GM12875 (cell line): ENCODE measurements around the gene POLR2M.

ENCODE experiments used
- H3K4me3 ChIP-seq: one replicate; pipeline ENCODE4 v1.5.1; 2011; ENCODE audit warnings: low read depth, low read length, control low read depth
- TF ChIP-seq, protein P1 (sequence below): IDR thresholded peaks from 2 replicates; pipeline ENCODE4 v1.5.1; 2011; ENCODE audit warnings: low read depth, mild to moderate bottlenecking, control low read depth, inconsistent platforms, low read length, moderate library complexity, borderline replicate concordance; ENCODE audit not compliant: insufficient read depth

The POLR2M gene

DNA sequence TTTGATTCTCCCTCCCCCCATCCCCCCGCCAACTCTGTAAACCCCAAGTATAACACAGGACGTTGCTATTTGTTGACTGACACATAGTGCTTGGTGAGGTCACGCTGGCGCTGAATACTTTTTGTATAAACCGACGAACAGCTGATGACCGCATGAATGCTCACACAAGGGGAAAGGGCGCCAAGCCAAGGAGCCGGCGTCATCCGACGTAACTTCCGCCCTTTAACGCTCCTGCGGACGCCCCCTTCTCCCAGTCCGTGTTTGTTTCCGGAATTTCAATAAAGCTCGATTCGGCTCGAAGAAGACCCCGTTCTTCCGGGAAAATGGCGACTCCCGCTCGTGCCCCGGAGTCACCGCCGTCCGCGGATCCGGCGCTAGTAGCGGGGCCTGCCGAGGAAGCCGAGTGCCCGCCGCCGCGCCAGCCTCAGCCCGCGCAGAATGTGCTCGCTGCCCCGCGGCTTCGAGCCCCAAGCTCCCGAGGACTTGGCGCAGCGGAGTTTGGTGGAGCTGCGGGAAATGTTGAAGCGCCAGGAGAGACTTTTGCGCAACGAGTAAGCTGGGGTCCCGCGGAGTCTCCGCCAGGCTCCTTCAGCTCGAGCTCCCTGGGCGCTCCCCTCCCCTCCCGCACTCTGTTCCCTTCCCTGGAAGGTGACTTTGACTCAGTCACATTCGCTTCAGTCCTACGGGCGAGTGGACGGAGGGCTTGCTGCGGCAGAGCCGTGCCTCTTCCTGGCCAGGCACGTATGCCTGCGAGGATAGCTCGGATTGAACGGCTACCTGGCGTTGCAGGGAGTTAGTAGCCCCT is at the start of gene POLR2M:
Gene POLR2M, plus strand, starts transcription at position 310 of the 805 bp plus-strand sequence. Its CDS starts 129 bp downstream, at position 439.
- TF ChIP-seq, protein P1, sequence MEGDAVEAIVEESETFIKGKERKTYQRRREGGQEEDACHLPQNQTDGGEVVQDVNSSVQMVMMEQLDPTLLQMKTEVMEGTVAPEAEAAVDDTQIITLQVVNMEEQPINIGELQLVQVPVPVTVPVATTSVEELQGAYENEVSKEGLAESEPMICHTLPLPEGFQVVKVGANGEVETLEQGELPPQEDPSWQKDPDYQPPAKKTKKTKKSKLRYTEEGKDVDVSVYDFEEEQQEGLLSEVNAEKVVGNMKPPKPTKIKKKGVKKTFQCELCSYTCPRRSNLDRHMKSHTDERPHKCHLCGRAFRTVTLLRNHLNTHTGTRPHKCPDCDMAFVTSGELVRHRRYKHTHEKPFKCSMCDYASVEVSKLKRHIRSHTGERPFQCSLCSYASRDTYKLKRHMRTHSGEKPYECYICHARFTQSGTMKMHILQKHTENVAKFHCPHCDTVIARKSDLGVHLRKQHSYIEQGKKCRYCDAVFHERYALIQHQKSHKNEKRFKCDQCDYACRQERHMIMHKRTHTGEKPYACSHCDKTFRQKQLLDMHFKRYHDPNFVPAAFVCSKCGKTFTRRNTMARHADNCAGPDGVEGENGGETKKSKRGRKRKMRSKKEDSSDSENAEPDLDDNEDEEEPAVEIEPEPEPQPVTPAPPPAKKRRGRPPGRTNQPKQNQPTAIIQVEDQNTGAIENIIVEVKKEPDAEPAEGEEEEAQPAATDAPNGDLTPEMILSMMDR = no peak
- peak within 1 kb of the TSS; percentile 84 for H3K4me3 ChIP-seq

DNA sequence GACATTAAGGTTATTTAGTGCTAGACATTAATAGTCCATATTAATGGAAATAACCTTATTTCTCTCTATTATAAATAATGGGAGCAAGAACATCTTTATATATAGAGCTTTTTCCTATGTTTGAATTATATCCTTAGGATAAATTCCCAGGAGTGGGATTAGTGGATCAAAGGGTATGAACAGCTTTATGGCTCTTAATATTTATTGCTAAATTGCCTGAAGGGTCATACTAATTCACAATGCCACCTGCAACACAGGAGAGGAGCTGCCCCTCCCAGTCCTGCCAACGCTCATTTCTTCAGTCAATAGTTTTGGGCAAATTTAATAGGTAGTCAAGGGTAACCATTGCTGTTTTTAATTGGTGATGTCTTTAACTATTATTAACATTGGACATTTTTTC is 48.9 kb upstream of the POLR2M start:
- H3K4me3 ChIP-seq = no peak overlapping the region
- TF ChIP-seq, protein P1 = no peak

DNA sequence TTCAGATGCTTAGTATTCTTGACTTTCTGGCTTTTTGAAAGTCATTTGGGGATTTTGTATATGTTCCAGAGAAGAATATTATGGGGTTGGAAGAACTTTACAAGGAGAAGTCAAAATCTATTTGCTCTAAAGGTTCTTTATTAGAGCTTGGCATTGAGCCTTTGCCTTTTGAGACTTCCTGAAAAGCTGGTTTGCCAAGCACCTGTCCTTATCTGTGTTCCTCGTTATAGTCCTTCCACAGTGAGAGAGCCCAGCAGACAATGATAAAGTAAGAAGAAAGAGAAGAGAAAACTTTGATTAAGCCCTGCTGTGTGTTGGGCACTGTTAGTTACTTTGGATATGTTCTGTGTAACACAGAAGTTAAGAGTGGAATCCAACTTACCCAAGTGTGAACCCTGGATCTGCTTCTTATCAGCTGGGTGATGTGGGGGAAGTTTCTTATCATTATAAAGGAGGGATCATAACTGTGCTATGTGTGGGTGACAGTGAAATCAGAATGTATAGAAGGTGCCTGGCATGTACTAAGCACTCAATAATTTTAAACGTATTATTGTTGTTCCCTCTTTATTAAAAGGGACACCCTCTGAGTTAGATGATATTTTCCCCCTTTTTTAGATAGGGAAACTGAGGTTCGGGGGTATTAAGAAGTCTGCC is 44.3 kb upstream of the POLR2M start:
- no peak overlapping the region for H3K4me3 ChIP-seq
- TF ChIP-seq, protein P1 = no peak

DNA sequence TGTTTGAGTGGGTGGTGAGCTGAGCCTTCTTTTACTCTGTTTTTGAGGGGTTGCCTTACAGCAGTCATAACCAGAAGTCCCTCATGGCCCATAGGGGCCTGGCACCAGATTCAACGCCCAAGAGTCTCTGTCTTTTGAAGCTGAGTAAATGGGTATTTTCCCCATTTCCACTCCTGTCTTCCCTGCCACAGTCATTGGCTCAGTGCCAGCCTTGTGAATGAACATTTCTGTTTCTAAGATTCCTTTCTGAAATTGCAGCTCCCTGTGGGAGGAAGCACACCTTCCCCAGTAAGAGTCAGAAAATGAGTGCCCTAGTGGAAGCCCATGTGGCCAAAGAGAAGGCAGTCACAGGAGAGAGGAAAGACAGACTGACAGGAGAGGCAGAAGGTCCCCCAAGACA is 43.7 kb upstream of the POLR2M start:
- H3K4me3 ChIP-seq = no peak overlapping the region
- TF ChIP-seq, protein P1 = no peak

DNA sequence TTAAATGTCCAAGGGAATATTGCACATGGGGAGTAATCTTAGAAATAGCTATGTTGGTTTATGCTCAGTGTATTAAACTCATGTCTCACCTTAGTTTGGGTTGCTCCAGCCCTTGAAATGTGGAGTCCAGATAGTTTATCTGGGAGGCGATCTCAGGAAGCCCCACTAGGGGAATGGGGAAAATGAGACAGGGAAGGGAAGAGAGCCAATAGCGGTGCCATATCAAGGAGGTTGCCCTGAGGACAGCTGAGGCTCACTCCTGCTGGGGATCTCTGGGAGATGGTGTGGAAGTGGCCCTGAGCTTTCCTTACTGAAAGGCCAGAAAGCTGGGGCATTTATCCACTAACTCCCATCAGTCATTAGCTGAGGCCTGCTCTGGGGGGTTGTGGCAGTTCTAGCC is 43.3 kb upstream of the POLR2M start:
- TF ChIP-seq, protein P1 = no peak
- no peak overlapping the region for H3K4me3 ChIP-seq

DNA sequence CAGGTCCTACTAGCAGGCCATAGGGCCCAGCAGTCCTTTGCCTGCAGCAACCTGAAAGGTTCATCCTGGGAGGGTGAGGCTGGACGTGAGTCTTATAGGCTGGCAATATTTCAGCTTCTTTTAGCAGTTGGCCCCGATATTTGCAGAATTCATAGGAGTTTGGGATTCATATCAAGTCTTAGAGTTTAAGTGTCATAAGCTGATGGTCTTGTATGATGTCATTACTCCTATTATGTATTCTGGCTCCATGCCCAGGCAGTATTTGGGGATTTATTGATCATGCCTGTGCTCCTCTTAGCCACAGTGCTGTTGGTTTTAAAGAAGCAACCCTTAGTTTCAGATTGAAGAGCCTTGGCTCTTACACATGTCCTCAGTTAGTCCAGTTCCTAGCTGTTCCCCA is 41.3 kb upstream of the POLR2M start:
- H3K4me3 ChIP-seq = no peak overlapping the region
- TF ChIP-seq, protein P1 = no peak

DNA sequence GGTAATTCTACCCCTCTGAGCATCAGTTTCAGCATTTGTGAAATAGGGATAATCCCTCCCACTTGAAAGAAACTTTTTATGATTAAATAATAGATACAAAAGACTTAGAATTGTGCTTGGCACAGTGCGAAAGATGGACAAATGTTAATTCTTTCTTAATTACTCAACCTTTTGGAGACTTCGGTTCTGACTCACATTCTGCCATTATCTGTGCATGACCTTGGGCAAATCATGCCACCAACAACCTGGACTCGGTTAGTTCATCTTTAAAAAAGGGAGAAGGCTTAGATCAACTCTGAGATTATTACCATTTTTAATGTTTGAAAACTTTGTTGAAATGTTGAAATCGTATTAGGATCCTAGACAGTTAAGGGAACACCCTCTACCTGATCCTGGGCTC is 40.6 kb upstream of the POLR2M start:
- H3K4me3 ChIP-seq = no peak overlapping the region
- TF ChIP-seq, protein P1 = no peak
